ENCODE data around the gene CDC42BPB. TPM values are rescaled to one million over a fixed set of nuclear protein-coding genes. Genes with fewer than 3 reads are reported as not detected.
"Not testable (repeated sequence)": the region's sequence is repeated elsewhere in the genome, so short reads cannot be mapped to it uniquely, and the experiment has no call there.

Gene CDC42BPB
- total and polyA plus RNA-seq, 2 of the 4 experiments (the other 2 are of a cell fraction) = 49.1 to 81.4 TPM

- Histone ChIP-seq H2BK120ac (ENCODE audit: low read depth, low read length) (no peak overlapping the region), H3K56ac (ENCODE audit: extremely low read depth, insufficient read depth, low read length) (no peak overlapping the region), H3K4me1 (ENCODE audit: control insufficient read depth, insufficient read depth, low read length) (peaks cover 6% of the 10 kb centered on the region), H3K14ac (replicated peaks; ENCODE audit: low read depth, low read length) (no peak overlapping the region), H3K4me3 (ENCODE audit: insufficient read depth, low read depth, low read length) (no peak overlapping the region), H4K91ac (ENCODE audit: insufficient read depth, low read depth, low read length) (no peak overlapping the region), H3K9ac (ENCODE audit: low read depth, low read length) (no peak overlapping the region), H3K27ac (ENCODE audit: insufficient read depth, low read length) (no peak overlapping the region), H3K9me1 (ENCODE audit: insufficient read depth, low read length) (peaks cover 3% of the 10 kb centered on the region), H2BK15ac (ENCODE audit: low read depth, low read length) (no peak overlapping the region), H3K18ac (ENCODE audit: low read depth, low read length) (no peak overlapping the region), H3K23ac (ENCODE audit: low read depth, low read length) (no peak overlapping the region), H2BK20ac (ENCODE audit: low read depth, low read length) (no peak overlapping the region), H4K20me1 (ENCODE audit: insufficient read depth, low read length) (peaks cover 90% of the 10 kb centered on the region), H4K8ac (ENCODE audit: low read depth in 2 of 2, low read length in 2 of 2) (no peak overlapping the region), H2AK9ac (replicated peaks; ENCODE audit: low read depth, low read length, poor library complexity) (no peak overlapping the region), H2AK5ac (ENCODE audit: low read depth, low read length) (no peak overlapping the region), H3K27me3 (ENCODE audit: control insufficient read depth, insufficient read depth, low read length) (no peaks in the 10 kb centered on the region), H4K5ac (ENCODE audit: low read depth, low read length) (no peak overlapping the region), H3K79me1 (ENCODE audit: low read depth in 1 of 2, low read length in 2 of 2) (peaks cover 14 to 69% of the 10 kb centered on the region in 2 experiments), H3K4ac (ENCODE audit: low read depth, low read length) (no peak overlapping the region), H2BK5ac (ENCODE audit: low read depth, low read length, poor library complexity, severe bottlenecking) (no peak overlapping the region), H3K9me3 (ENCODE audit: control insufficient read depth, insufficient read depth, low read length) (no peaks in the 10 kb centered on the region), H2AFZ (replicated peaks; ENCODE audit: low read length, poor library complexity) (no peak overlapping the region), H3K4me2 (ENCODE audit: low read depth, low read length) (no peak overlapping the region), H3K36me3 (ENCODE audit: control insufficient read depth, insufficient read depth, low read length) (peaks cover 5% of the 10 kb centered on the region; the same call in 1 of the 2 replicates)
- POLR2A ChIA-PET (ENCODE audit: unreplicated experiment) = no interaction called here
- ATAC-seq (ENCODE audit: low read depth) (no peak), DNase-seq (no peak)
- WGBS, 2 experiments (ENCODE audit: extremely low coverage in 2 of 2, insufficient read length in 1 of 2) = no CpG with 5 or more reads among the region's 5 CpGs
- intact Hi-C loops (cut with micrococcal nuclease) (loop anchor here (10.0 kb wide), 1 partner anchor 356 kb away; no protein-coding TSS in a partner anchor), dilution Hi-C loops (cut with HindIII; ENCODE audit: low sequenced_read_pairs, unreplicated experiment) (no loop called here), in situ Hi-C loops (cut with MboI; ENCODE audit: low sequenced_read_pairs) (no loop called here)
- no TSS peak for BruUV-seq (replicated peaks)
- CTCF ChIA-PET = no interaction called here
- TF ChIP-seq SMC3 (IDR thresholded peaks at IDR 0.05; ENCODE audit: low read depth, low read length) (no peak), ELK1 (IDR thresholded peaks at IDR 0.05; ENCODE audit: borderline replicate concordance, low read depth, low read length) (no peak)
These were observed 6.4 kb downstream of the CDC42BPB start for GRCh38 chr14:103050935-103051334.

DNA sequence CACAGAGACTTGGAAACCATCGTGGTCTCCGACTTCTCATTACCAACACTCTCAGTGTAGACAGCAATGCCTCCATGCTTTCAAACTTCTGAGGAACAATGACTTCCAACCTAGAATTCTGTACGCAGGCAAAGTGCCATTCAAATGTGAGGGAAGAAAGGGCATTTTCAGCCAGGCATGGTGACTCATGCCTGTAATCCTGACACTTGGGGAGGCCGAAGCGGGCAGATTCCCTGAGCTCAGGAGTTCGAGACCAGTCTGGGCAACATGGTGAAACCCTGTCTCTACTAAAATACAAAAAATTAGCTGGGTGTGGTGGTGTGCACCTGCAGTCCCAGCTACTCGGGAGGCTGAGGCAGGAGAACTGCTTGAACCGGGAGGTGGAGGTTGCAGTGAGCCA, 9.9 kb downstream of the CDC42BPB start:
- CTCF ChIA-PET = interaction anchor here (0.6 kb wide), 1 partner anchor 32 kb away, joined by 4 read pairs; no protein-coding TSS in a partner anchor
- peaks cover 16 to 70% of the 10 kb centered on the region in 2 experiments for H3K79me1 ChIP-seq (ENCODE audit: low read depth in 1 of 2, low read length in 2 of 2)
- H3K23ac ChIP-seq (ENCODE audit: low read depth, low read length); H2AFZ ChIP-seq (replicated peaks; ENCODE audit: low read length, poor library complexity); H2BK15ac ChIP-seq (ENCODE audit: low read depth, low read length); dilution Hi-C loops (cut with HindIII; ENCODE audit: low sequenced_read_pairs, unreplicated experiment); H3K9ac ChIP-seq (ENCODE audit: low read depth, low read length); H3K9me3 ChIP-seq (ENCODE audit: control insufficient read depth, insufficient read depth, low read length); intact Hi-C loops (cut with micrococcal nuclease); in situ Hi-C loops (cut with MboI; ENCODE audit: low sequenced_read_pairs); H3K56ac ChIP-seq (ENCODE audit: extremely low read depth, insufficient read depth, low read length); H2BK20ac ChIP-seq (ENCODE audit: low read depth, low read length); H3K4me3 ChIP-seq (ENCODE audit: insufficient read depth, low read depth, low read length); H3K4me1 ChIP-seq (ENCODE audit: control insufficient read depth, insufficient read depth, low read length); H2AK9ac ChIP-seq (replicated peaks; ENCODE audit: low read depth, low read length, poor library complexity); H4K91ac ChIP-seq (ENCODE audit: insufficient read depth, low read depth, low read length); DNase-seq; H3K9me1 ChIP-seq (ENCODE audit: insufficient read depth, low read length); H4K8ac ChIP-seq (ENCODE audit: low read depth in 2 of 2, low read length in 2 of 2); H2BK5ac ChIP-seq (ENCODE audit: low read depth, low read length, poor library complexity, severe bottlenecking); H3K14ac ChIP-seq (replicated peaks; ENCODE audit: low read depth, low read length); H3K18ac ChIP-seq (ENCODE audit: low read depth, low read length); H3K4ac ChIP-seq (ENCODE audit: low read depth, low read length); ATAC-seq (ENCODE audit: low read depth); H3K4me2 ChIP-seq (ENCODE audit: low read depth, low read length); H3K36me3 ChIP-seq (ENCODE audit: control insufficient read depth, insufficient read depth, low read length); H3K27ac ChIP-seq (ENCODE audit: insufficient read depth, low read length); POLR2A ChIA-PET (ENCODE audit: unreplicated experiment); BruUV-seq (replicated peaks); H2AK5ac ChIP-seq (ENCODE audit: low read depth, low read length); H2BK120ac ChIP-seq (ENCODE audit: low read depth, low read length); H4K5ac ChIP-seq (ENCODE audit: low read depth, low read length); H3K27me3 ChIP-seq (ENCODE audit: control insufficient read depth, insufficient read depth, low read length): not testable (repeated sequence)
- WGBS, 2 experiments (ENCODE audit: extremely low coverage in 2 of 2, insufficient read length in 1 of 2) = no CpG with 5 or more reads among the region's 8 CpGs
- peaks cover 92% of the 10 kb centered on the region for H4K20me1 ChIP-seq (ENCODE audit: insufficient read depth, low read length)
